Muscle of back (tissue), 11 donors: ENCODE measurements around the gene TP53RK. TPM values are rescaled to one million over a fixed set of nuclear protein-coding genes. Genes with fewer than 3 reads are reported as not detected.
"Not testable (repeated sequence)": the region's sequence is repeated elsewhere in the genome, so short reads cannot be mapped to it uniquely, and the experiment has no call there.

Experiments used
- DNase-seq, 3 donors: peaks; one replicate each; pipeline versions ENCODE4 v3.0.0 to v3.0.0-alpha.2; 2013
- polyA plus RNA-seq, 10 donors: library from polyadenylated mRNA; unstranded; fragments of 120-200 nt; gene quantifications; one replicate each; pipeline ENCODE4 v1.2.1, GENCODE V29; 2013; ENCODE audit not compliant: insufficient read length in 10 of 10

TP53RK gene
- polyA plus RNA-seq, 10 donors: 9.3 to 12.5 (median 10.8) TPM

DNA sequence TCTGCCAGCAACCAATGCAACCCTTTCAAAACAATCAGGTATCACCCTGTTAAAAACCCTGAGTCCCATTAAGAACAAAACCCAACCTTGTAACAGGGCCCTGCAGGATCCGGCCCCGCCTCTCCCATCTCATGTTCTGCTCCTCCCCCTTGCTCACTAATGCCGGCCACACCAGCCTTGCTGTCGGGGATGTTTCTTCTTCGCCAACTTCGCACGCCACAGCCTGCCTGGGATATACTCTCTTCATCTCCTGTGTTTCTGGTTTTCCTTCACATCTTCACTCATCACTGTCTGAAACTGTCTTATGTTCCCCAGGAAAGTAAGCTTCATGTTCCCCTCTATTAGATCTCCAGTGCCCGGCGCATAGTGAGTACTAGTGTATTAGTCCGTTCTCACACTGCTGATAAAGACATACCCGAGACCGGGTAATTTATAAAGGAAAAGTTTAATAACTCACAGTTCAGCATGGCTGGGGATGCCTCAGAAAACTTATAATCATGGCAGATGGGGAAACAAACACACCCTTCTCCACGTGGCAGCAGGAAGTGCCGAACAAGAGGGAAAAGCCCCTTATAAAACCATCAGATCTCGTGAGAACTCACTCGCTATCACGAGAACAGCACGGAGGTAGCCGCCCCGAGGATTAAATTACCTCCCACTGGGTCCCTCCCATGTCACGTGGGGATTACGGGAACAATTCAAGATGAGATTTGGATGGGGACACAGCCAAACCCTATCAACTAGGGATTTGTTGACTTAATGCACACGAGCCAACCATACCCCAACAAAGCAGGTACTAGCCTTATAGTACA, 5.1 kb downstream of the TP53RK start:
- DNase-seq: peak; percentile 61 to 85 (median 62)

DNA sequence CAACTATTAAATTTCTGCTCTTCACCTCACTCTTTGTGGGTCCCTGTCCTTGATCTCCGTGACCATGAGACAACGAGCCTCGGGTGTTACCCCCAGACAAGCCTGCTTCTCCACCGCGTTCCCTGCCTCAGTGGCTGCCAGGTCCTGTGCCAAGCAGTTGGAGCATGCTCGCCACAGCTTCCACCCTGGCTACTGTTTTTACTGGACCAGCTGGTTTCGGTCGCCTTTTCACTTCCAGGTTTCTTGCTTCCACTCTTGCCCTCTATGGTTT, 5.6 kb downstream of the TP53RK start:
- DNase-seq: no peak

GRCh38 chr20:46683011-46683667, 6.1 kb downstream of the TP53RK start:
- DNase-seq: no peak

DNA sequence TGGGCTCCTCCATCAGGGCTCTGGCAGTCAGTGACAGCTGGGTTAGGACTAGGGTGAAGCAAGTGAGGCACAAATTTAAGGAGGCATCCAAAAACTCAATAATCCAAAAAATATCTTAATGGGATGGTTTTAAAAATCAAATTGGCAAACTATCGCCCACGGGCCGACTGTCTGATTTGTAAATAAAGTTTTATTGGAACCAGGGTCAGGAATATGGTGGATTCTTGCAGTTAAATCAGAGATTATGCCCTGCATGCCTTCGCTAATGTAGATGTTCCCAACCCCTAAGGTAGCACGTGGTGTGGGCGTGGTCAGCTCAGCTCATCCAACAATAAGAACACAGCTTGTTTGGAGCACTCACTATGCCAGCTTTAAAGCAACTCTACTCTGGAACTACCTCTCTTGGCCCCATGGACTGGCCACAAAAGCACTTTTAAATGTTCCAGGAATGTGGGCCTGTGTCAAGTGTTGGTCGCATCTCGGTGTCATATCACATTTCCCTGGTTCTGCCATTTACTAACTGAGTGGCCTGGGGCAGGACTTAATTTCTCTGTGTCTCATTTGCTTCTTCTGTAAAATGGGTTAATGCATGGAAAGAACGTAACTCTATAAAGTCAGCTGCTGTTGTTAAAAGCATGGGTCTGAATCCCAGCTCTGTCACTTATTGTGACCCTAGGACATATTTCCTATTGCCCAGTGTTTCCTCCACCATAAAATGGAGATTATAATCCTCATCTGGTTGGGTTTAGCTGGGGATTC, 7.0 kb downstream of the TP53RK start:
- DNase-seq: no peak

DNA sequence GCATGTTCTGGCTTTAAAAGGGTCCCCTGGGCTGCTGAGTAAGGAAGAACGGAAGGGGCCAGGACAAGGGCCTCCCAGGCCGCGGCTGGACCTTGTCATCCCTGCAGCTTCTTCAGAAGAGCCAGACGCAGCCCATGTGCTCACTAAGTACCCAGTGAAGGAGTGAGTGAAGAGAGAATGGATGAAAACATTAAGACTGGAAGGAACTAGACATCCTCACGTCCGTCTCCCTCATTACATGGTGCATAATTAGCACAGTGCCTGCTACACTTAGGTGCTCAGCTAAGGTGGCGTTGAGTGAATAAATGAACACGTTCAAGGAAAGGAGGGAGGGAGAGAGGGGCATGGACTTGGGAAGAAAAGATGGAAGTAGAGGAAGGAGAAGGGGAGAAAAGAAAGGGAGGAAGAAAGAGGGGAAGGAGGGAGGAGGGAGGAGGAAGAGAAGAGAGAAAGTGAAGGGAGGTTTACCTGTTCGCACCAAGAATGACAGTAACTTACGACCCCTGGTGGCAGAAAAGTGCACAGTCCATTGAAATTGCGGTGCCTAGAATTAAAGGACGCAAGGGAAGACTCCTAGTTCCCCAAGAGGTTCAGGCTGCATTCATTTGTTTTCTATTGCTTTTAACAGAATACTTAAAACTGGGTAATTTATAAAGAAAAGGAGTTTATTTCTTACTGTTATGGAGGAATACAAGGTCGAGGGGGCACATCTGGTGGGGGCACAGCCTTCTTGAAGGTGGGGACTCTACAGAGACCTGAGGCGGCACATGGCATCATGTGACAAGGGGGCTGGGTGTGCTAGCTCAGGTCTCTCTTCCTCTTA, 8.0 kb downstream of the TP53RK start:
- DNase-seq: peak; percentile 45 to 64 (median 59)

DNA sequence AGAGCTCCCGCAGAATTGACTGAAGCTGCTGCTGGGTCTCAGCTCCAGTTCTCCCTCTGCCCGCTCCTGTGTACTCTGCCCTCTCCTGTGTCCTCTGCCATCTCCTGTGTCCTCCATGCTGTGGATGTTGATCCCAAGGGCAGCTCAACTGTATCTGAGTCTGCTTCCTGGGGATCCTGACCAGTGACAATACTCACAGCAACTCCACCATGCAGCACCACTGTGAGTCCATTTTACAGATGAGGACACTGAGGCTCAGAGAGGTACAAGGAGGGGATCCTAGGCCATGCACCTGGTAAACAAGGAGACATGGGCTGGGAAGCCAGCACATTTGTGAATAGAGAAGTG, 8.6 kb downstream of the TP53RK start:
- no peak for DNase-seq

DNA sequence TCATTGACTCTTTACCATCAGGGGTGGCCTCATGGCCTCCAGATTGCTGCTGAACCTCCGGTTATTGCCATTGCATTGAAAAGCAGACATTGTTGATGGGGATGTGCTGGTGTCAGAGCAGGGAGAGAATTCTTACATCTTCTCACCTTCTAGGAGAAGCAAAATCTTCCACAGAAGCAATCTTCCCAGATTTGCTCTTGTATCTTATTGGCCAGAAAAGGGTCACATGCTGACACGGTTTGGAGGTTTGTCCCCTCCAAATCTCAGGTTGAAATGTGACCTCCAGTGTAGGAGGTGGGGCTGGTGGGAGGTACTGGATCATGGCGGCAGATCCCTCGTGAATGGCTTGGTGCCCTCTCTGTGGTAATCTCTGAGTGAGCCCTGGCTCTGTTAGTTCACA, 10.7 kb downstream of the TP53RK start:
- DNase-seq: no peak

DNA sequence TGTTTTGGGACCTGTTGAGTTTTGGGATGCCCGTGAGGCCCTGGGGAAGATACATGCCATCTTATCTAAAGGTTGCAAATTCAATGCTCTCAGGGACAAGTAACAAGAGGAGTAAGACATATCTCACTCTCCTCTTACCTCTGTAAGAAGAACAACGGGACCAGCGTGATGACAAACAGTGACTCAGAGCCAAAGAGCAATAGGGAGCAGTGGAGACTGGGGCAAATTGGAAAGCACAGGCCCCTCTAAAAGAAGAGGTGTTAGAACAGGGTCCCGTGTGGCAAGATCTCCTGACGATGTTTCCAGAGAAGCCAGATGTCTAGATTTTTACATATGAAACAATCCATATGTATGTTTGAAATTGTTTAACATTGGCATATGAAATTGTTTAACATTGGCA, 11.6 kb downstream of the TP53RK start:
- DNase-seq: no peak

DNA sequence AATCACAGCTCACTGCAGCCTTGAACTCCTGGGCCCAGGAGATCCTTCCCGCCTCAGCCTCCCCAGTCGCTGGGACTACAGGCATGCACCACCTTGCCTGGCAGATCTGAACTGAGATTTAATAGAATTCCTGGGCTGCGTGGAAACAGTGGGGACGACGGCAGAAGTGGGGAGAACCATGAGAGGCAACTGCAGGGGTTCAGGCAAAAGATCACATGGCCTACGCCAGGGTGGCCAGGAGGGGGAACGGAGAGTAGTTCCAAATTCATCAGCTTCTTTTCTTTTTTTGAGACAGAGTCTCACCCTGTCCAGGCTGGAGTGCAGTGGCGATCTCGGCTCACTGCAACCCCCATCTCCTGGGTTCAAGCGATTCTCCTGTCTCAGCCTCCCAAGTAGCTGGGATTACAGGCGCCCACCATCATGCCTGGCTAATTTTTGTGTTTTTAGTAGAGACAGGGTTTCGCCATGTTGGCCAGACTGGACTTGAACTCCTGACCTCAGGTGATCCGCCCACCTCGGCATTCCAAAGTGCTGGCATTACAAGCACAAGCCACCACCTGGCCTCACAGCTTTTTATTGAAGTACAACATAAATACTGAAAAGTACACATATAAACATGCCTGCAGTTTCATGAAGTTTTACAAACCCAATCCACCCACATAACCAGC, 12.5 kb downstream of the TP53RK start:
- DNase-seq: not testable (repeated sequence)

GRCh38 chr20:46674253-46675083, 14.8 kb downstream of the TP53RK start:
- DNase-seq: no peak

GRCh38 chr20:46673394-46674252, 15.6 kb downstream of the TP53RK start:
- no peak for DNase-seq

GRCh38 chr20:46672543-46673148, 16.6 kb downstream of the TP53RK start:
- no peak for DNase-seq

DNA sequence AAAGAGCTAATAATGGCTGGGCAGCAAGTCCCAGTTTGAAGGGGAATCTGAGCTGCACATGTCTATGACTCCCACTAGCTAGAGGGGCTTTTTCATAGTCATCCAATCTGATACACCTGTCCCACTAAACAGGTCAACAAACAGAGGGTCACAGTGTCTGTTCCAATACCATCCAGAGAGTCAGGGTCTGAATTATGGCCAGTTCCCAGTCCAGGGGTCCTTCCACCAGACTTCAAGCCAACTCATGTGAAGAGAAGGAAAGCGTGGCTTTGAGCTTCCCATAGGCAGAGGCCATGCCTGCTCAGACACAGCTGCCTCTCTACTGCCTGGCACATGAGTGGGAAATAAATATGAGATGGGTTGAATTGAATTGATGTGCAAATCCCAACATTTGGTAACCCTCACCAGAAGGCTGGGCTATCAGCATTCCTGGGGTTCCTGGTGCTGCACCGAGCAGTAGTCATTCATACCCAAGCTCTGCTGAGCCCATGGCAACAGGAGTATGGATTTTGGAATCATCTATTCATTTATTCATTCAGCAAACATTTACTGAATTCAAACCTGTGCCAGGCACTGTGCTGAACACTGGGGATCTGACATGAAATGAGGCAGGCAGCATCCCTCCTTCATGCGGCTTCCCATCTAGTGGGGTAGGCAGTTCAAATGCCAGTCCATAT, 17.2 kb downstream of the TP53RK start:
- no peak for DNase-seq

GRCh38 chr20:46670585-46671584, 18.4 kb downstream of the TP53RK start:
- DNase-seq: no peak

DNA sequence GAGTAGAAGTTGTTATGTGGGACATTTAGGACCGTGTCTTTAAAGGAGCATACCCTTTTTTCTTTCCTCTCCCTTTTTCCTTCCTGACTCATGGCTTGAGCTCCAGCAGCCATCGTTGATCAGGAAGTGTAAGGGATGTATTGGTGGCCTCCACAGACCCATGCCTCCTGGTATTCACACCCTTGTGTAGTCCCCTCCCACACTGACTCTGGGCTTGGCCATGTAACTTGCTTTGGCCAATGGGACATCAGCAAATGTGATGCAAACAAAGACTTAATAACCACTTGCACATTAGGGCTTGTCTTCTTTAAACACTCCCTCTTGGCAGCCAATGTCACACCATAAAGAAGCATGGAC, 19.0 kb downstream of the TP53RK start:
- DNase-seq: no peak

DNA sequence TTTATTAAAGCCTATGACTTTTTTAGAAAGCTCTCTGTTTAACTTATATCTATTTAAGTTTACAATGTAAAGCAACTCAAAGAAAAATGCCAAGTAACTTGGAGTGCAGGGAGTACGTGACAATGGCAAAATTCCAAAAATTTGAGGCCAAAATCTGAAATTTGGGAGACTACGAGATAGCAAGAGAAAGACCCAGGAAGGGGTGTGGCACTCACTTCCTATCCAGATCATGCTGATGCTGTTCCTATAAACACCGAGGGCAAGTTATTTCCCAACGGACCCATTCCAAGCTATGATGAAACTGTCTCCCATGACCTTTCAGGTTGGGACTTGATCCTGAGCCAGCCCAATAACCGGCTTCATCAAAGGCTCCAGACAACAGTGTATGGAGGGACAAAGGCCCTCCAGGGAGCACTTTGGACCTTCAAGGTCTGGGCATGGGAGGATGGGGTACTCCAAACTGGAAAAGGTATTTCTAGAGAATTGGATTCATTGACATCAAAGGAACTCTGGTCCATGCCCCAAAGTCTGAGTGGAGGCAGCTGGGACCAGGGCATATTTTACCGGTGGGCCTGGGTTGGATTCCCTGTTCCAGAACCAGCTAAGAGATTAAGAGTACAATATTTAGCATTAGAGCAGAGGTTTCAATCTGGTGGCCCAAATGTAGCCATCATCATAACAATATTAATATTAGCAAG, 22.3 kb downstream of the TP53RK start:
- DNase-seq: no peak

DNA sequence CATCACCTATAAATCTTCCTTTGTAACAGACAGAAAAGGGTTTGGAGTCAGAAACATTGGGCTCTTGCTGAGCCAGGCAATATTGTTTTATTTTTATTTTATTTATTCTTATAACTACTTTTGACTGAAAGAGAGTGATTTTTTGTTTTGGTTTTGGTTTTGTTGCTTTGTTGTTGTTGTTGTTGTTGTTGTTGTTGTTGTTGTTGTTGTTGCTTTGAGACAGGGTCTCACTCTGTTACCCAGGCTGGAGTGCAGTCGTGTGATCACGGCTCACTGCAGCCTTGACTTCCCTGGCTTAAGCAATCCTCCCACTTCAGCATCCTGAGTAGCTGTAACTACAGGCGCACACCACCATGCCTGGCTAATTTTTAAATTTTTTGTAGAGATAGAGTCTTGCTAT, 22.9 kb downstream of the TP53RK start:
- no peak for DNase-seq
